HS-27A (cell line): ENCODE results near the gene SPEF1.
"Not testable (repeated sequence)": the region's sequence is repeated elsewhere in the genome, so short reads cannot be mapped to it uniquely, and the experiment has no call there.

Experiments
- DNase-seq: peaks from one replicate; pipeline ENCODE4 v3.0.0-alpha.2; 2012; ENCODE audit warnings: low read depth, missing footprints

The SPEF1 gene, protein sequence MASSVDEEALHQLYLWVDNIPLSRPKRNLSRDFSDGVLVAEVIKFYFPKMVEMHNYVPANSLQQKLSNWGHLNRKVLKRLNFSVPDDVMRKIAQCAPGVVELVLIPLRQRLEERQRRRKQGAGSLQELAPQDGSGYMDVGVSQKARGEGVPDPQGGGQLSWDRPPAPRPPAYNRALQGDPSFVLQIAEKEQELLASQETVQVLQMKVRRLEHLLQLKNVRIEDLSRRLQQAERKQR

DNA sequence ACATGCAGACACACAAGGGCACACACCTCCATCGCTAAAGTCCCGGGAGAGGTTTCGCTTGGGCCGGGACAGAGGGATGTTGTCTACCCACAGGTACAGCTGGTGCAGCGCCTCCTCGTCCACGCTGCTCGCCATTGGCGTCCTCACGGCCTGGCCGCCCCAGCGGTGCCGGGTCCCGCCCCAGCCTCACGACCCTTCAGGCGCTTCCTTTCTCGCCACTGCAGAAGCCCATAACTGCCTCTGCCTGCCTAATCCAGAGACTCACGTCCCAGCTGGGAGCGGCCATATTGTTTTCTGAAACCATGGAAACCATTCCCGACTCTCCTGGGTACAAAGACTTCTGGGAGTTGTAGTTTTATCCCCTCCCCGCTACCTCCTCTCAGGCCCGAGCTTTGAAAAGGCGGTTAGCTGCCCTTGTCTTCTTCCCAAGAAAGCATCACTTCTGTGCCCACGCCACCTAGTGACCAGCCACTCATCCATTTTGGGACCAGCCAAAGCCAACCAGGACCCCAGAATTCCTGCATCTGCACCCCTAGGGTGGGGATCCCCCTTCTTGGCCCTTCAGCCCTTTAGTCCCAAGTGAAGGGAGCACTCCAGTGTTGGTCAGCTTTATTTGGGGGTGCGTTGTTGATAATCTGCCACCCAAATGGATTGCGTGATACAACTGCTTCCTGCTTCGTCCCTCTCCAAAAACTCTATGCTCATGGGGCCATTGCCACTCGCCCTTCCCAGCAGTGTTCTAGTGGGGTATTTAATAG is at the start of gene SPEF1:
Gene SPEF1 (minus strand): TSS at position 296 of the 758 bp plus-strand sequence. CDS start 161 bp downstream, at position 135.
- peak; percentile 91 for DNase-seq

DNA sequence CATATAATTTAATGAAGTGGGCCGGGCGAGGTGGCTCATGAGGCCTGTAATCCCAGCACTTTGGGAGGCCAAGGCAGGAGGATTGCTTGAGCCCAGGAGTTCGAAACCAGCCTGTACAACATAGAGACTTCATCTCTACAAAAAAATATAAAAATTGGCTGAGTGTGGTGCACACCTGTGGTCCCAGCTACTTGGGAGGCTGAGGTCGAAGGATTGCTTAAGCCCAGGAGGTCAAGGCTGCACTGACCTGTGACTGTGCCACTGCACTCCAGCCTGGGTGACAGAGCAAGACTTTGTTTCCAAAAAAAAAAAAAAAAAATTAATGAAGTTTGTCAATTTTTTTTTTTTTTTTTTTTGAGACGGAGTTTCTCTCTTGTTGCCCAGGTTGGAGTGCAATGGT is 48.6 kb upstream of the SPEF1 start:
- DNase-seq = not testable (repeated sequence)

DNA sequence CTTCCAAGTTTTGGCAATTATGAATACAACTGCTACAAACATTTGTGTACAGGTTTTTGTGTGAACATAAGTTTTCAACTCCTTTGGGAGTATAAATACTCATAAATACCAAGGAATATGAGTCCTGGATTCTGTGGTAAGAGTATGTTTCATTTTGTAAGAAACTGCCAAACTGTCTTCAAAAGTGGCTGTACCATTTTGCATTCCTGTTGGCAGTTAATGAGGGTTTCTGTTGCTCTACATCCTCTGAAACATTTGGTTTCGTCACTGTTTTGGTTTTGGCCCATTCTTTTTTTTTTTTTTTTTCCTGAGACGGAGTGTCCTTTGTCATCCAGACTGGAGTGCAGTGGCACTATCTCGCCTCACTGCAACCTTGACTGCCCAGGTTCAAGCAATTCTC is 47.5 kb upstream of the SPEF1 start:
- DNase-seq = no peak

DNA sequence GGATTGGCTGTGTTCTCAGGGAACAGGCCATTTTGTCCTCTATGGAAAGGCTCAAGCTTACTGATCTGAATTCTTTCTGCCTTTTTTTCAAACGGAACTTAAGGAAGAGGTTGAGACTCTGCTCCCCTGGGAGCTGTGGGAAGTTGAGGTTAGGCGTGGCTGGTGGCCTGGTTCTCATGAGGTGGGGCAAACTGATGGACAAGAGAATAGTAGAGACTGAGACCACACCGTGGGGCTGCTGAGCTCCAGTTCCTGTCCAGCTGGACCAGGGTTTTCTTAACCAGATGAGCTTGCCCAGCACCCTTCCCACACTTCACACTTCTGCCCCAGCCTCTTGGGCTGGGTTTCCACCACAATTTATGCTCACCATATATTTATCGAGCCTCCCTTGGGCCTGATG is 45.2 kb upstream of the SPEF1 start:
- DNase-seq = no peak

DNA sequence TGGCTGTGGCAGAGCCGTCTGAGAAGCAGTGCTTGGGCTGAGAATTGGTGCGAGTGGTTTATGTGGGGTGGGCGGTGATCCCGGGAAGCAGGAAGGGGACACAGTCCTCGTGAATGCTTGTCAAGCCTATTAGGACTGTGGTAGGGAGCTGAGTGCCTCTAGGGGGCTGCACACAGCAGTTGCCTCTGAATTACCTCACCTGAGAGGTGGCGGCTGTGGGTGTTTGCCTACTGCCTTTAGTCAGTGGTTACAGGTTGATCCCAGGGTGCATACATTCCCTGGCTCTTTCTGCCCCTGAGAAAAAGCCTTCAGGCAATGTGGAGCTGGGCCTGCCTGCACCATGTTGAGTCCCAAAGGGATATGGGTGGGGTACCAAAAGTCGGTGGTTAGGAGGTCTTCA is 44.3 kb upstream of the SPEF1 start:
- no peak for DNase-seq

DNA sequence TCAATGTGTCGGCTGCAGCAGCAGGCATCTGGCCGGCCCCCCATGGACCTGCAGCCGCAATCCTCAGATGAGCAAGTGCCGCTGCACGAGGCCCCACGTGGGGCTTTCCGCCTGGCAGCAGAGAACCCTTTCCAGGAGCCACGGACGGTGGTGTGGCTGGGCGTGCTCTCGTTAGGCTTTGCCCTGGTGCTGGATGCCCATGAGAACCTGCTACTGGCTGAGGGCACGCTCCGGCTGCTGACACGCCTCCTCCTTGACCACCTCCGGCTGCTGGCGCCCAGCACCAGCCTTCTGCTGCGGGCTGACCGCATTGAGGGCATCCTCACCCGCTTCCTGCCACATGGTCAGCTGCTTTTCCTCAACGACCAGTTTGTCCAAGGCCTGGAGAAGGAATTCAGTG is 42.6 kb upstream of the SPEF1 start:
- DNase-seq = no peak

DNA sequence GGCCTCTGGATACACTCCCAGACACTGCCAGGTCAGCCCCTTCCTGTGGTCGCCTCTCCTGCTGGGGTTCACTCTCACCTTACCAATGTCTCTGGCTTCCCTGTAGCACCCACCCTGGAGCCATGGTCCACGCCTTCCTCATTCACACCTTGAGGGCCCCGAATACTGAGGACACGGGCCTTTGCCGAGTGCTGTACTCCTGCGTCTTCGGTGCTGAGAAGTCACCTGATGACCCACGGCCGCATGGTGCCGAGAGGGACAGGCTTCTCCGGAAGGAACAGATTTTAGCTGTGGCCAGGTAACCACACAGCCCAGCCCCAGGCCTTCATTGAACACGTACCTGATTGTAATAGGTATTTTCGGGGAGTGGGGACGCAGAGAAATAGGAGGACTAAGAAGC is 40.7 kb upstream of the SPEF1 start:
- DNase-seq = no peak

DNA sequence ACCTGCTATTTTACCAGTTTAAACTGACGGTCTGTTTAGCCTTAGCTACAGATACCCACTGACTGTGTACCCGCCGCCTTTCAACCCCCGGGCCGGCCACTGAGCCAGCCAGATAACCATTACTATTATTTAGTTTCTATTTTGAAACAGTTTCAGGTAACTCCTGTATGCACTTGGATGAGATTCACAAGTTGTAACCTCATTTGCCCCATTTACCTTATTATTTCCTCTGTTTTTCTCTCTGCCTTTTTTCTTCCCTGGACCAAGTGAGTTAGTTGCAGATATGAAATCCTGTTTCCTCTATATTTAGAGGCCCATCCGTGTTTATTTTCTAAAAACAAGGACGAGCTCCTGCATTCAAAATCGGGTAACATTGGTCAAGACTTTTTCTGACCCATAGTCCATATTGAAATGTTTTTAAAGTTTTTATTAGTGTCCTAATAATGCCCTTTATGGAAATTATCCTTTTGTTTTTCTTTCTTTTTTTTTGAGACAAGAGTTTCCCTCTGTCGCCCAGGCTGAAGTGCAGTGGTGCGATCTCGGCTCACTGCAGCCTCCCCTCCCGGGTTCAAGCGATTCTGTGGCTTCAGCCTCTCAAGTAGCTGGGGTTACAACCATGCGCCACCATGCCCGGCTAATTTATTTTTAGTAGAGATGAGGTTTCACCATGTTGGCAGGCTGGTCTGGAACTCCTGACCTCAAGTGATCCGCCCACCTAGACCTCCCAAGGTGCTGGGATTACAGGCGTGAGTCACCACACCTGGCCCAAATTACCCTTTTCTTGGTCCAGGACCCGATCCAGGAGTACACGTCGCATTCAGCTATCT is 39.9 kb upstream of the SPEF1 start:
- DNase-seq = no peak

DNA sequence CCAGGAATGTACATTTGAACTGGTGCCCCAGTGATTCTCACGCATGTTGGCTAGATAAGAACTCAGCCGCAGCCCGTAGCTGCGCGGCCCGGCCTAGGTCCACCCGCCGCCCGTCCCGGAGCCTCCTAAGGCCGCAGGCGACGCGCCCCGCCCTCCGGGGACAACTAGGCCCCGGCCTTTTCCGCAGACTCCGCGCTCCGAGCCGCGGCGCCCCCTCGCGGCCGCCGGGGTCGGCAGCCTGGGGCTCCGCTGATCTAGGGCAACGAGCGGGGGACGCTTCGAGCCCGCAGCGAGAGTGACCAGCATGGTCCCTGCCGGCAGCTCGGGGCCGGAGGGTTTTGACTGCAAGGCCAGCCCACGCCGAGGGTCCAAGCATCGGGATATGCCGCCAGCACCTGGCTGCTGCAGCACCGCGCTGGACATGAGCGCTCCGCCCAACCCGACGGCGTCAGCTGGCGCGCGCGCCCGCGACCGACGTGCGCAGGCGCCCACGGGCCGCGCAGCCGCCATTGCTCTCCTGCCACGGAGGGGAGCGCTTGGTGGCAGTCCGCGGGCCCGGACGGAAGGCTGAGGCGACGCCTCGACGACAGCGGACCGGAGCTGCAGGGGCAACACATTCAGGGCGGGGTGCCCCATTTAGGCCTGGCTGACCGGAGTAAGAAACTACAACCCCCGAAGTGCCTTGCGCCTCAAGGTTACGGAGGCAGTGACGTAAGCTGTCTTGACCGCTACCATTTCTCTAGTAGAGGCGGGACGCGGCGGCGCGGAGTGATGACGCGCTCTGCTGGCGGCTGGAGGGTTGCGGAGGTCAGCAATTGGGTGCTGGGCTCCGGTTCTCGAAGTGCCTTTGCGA is 39.0 kb upstream of the SPEF1 start, which contains the start of gene AP5S1:
Gene AP5S1 (plus strand): TSS at position 500 of the 853 bp plus-strand sequence. CDS start 1,571 bp downstream, outside the sequence.
- peak; percentile 93 for DNase-seq

DNA sequence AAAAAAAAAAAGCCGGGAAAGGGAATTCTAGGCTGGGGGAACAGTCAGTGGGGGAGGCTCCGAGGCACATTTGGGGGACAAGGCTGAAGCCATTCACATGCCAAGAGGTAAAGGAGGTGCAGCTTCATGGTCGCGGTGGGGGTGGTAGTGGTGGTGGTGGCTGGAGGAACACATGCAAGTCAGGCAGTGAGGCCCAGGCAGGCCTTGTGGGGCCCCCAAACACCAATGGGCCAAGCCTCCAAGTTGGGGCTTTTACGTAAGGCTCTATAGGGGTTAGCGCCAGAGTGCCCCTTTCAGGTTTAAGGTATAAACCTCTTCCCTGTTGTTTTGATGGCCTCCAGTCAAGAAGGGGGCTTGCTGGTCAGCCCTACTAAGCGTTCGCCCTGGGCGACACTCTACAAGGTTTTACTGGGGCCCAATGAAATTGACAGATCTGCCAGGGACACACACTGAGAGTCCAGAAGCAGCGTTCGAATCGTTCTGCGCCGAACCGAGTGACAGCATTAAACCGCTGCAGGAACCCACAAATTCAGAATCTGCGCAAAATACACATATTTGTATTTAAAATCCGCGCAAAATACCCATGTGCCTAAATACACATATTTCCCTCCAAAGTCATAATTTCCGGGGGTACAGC is 38.3 kb upstream of the SPEF1 start:
- no peak for DNase-seq

DNA sequence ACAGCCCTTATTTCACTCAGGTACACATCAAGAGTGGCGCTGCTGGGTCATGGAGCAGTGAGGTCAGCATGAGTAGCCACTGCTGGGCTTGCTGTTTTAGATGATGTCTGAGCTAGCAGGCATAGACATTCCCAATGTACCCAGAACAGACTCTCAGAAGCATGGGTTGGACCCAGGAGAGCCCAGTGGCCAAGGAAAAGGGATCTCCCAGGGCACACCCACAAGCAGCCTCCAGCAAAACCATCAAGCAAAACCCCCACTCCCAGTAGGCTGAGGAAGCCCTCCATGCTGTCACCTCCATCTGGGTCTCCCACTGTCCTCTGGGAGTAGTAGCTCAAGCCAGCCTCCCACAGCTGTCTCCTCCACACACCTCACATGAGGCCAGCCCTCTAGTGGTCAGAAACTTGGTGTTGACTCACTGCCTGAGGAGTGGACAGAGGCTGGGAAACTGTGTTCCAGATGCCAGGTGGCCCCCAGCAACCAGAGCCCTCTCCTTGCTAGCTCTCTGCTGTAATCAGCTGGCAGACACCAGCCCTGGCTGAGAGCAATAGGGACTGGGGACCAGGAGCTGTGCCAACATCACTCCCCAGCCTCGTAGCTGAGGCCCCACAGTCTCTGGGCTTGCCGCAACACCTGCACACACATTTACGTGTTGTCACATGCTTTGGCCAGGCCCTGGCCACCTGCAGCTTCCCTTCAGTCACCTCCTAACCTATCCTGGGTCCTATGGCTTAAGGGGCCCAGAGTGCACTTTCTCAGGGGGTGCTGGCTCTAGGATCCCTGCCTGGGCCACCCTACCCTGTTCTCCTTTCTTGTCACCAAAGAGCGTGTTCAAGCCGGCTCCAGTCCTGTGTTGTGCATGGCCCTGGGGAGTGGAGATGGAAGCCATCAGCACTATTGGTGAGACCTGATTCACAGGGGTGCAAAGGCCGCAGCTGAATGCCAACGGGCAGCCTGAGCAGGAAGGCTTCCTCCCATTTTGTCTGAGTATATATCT is 37.2 kb upstream of the SPEF1 start:
- DNase-seq = no peak

DNA sequence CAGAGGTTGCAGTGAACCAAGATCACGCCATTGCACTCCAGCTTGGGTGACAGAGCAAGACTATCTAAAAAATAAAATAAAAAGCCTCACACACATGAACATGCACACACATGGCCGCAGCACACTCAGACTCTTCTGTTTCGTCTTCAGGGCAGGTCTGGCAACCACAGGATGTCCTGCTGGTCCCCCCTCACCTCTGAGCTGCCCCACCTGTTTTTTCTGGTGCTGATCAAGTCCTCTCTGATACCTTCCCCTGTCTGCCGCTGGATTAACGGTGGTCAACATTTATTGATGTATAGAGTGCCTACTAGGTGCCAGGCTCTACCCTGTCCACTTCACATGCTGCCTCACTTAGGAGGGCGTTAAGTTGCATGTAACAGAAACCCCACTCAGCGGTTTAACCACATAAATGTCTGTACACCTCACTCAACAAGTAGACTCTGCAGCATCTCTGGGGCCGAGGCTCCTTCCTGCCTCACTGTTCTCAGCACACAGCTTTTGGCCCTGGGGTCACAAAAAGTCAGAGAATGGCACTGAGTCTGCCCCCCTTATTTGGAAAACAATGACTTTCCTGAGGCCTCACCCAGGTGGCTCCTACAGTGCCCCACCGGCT is 34.6 kb upstream of the SPEF1 start:
- no peak for DNase-seq

DNA sequence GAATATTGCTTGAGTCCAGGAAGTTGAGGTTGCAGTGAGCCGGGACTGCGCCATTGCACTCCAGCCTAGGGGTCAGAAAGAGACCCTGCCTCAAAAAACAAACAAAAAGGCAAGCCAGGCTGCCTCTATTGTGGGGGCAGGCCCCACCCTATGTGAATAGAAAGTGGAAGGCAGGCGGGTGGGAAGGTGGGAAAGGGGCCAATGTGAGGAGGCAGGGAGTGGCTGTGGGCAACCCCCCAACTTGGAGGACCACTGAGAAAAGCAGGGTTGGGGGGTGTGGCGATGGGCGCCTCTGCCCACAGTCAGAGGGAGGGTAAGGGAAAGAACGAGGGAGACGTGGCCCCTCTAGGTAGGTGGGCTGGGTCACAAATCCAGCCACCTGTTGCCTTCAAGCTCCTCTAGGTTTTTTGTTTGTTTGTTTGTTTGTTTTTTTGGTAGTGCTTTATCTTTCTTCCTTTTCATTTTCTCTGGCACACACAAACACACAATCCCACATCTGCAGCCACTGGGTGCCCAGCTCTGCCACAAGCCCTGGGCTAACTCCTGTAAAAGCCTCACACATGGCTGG is 33.8 kb upstream of the SPEF1 start:
- DNase-seq = no peak

DNA sequence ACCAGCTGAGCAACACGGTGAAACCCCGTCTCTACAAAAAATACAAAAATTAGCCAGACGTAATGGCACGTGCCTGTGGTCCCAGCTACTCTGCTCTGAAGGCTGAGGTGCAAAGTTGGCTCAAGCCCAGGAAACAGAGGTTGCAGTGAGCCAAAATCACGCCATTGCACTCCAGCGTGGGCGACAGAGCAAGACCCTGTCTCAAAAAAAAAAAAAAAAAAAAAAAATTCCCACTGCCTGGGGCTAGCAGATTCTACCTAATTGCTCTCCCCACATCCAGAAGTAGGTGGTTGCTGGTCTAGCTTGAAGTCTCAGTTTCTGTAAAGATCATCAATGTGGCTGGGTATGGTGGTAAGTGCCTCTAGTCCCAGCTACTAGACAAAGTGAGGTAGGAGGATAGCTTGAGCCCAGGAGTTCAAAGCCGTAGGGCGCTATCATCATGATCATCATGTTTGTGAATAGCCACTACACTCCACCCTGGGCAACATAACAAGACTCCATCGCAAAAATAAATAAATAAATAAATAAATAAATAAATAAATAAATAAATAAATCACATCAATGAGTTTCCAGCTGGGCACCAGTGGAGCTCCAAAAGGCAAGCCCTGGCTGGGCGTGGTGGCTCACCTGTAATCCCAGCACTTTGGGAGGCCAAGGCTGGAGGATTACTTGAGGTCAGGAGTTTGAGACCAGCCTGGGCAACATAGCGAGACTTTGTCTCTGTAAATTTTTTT is 32.8 kb upstream of the SPEF1 start:
- DNase-seq = no peak

DNA sequence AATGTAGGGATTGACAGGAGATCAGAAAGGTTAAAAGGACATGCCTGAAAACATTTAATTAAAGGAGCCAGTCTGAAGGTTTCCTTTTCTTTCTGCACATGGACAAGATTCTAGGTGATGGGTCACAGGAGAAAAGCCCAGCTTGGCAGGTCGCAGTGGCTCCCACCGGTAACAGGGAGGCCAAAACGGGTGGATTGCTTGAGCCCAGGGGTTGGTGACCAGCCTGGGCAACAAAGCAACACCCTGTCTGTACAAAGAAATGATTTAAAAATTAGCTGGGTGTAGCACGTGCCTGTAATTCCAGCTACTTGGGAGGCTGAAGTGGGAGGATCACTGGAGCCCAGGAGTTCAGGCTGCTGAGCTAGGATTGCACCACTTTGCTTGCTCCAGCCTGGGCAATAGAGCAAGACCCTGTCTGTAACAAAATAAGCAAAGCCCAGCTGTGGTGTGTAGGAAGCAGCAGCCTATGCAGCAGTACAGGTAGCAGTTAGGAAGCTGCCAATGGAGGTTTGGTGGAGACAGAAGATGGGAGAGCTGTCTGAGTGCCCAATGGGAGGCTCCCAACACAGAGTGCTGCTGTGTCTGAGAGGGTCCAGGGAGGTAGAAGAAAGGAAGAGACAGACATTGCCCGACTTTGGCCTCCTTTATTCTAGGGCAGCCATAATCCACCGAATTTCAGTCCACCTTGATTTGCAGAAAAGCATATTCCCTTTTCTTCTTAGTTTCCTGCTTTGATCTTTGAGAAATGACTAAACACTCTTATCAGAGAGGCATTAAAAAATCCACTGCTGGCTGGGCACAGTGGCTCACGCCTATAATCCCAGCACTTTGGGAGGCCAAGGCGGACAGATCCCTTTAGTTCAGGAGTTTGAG is 32.0 kb upstream of the SPEF1 start:
- DNase-seq = no peak

DNA sequence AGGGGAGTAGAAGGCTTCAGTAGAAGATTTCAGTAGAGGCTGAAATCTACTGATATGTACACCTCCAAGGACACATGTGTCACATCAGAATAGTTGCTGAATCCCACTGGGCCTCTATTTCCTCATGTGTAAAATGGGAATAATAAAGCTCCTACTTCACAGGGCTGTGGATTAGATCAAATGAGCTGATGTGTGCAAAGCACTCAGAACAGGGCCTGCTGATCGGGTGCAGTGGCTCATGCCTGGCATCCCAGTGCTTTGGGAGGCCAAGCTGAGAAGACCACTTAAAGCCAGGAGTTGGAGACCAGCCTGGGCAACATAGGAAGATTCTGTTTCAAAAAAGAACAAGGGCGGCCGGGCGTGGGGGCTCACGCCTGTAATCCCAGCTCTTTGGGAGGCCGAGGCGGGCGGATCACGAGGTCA is 31.0 kb upstream of the SPEF1 start:
- DNase-seq = no peak

DNA sequence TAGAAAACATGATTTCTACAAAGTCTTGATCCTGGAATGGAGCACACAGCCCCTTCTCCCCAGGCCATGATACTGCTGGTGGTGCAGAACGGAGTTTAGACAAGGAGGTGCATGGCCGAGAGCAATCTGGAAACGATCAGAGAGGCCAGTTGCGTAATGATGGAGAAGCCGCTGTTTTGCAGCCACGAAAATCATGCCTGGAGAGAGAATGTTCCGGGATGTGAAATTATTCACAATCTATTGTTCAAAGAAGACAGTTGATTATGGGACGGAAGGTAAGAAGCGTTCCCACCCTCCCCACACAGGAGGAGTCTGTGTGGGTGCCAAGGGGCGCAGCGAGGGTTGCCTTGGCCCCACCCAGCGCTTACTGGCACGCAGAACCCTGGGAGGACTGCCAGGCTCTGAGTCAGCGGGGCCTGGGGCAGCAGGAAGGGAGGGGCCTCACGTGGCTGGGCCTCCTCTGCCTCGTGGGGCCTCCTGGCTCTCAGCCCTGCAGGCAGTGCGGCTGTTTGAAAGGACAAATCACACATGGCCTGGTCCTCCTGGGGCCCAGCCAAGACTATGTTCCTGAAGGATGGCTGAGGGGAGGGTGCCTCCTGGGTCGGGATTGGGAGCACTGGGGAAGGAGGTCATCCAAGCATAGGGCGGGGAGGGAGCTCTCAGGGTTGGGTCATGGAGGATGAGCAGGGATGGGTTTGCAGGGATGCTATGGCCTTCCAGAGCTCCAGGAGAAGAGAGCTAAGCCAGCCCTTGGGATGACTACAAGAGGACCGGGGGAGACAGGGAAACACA is 30.4 kb upstream of the SPEF1 start:
- peak; percentile 98 for DNase-seq
